Loucy (cell line): ENCODE measurements around the gene CHD9NB.
"Not testable (repeated sequence)": the region's sequence is repeated elsewhere in the genome, so short reads cannot be mapped to it uniquely, and the experiment has no call there.

Experiments
- H2AFZ ChIP-seq: fragments of 200-600 bp; sonication (generic); 2 replicates; pipeline ENCODE4 v1.6.0; 2016; ENCODE audit warnings: antibody characterized with exemption, mild to moderate bottlenecking, low read length, moderate library complexity
- H3F3A ChIP-seq: fragments of 200-600 bp; 2 replicates; pipeline ENCODE4 v1.6.0; 2016; ENCODE audit warnings: antibody characterized with exemption, low read depth, mild to moderate bottlenecking
- H3K27me3 ChIP-seq: fragments of 200-600 bp; sonication (generic); 2 replicates; pipeline ENCODE4 v1.6.1; 2014; ENCODE audit warnings: low read length, mild to moderate bottlenecking; ENCODE audit not compliant: insufficient read depth, poor library complexity, severe bottlenecking
- H3K36me3 ChIP-seq: fragments of 200-600 bp; sonication (generic); 2 replicates; pipeline ENCODE4 v1.6.1; 2016; ENCODE audit warnings: low read length; ENCODE audit not compliant: insufficient read depth
- H3K4me1 ChIP-seq: fragments of 200-600 bp; sonication (generic); 2 replicates; pipeline ENCODE4 v1.5.1; 2014; ENCODE audit warnings: low read length, mild to moderate bottlenecking; ENCODE audit not compliant: insufficient read depth, poor library complexity, severe bottlenecking
- H3K4me2 ChIP-seq: fragments of 200-600 bp; sonication (generic); 2 replicates; pipeline ENCODE4 v1.6.0; 2014; ENCODE audit warnings: antibody characterized with exemption, low read length, low read depth, mild to moderate bottlenecking; ENCODE audit not compliant: poor library complexity, severe bottlenecking
- H3K4me3 ChIP-seq: fragments of 200-600 bp; sonication (generic); 2 replicates; pipeline ENCODE4 v1.5.1; 2014; ENCODE audit warnings: low read length, mild to moderate bottlenecking, mixed read lengths; ENCODE audit not compliant: poor library complexity, severe bottlenecking
- H3K79me2 ChIP-seq: fragments of 200-600 bp; sonication (generic); 2 replicates; pipeline ENCODE4 v1.6.1; 2014; ENCODE audit warnings: low read length; ENCODE audit not compliant: insufficient read depth
- H3K9ac ChIP-seq: fragments of 200-600 bp; sonication (generic); 2 replicates; pipeline ENCODE4 v1.6.0; 2014; ENCODE audit warnings: mild to moderate bottlenecking, low read depth, low read length, moderate library complexity; ENCODE audit not compliant: poor library complexity, severe bottlenecking
- H3K9me2 ChIP-seq: fragments of 200-600 bp; sonication (generic); replicated peaks from 2 replicates; pipeline ENCODE4 v1.6.1; 2016; ENCODE audit warnings: low read depth, low read length, mixed read lengths
- H3K9me3 ChIP-seq: fragments of 200-600 bp; sonication (generic); 2 replicates; pipeline ENCODE4 v1.6.1; 2014; ENCODE audit warnings: mild to moderate bottlenecking, antibody characterized with exemption, low read length, low read depth; ENCODE audit not compliant: insufficient read depth
- H4K20me1 ChIP-seq: fragments of 200-600 bp; sonication (generic); 2 replicates; pipeline ENCODE4 v1.6.0; 2014; ENCODE audit warnings: antibody characterized with exemption, low read length, mild to moderate bottlenecking; ENCODE audit not compliant: insufficient read depth, poor library complexity, severe bottlenecking
- CTCF ChIP-seq: fragments of 200-600 bp; sonication (generic); conservative IDR thresholded peaks from 2 replicates; pipeline ENCODE4 v1.5.1; 2014; ENCODE audit warnings: mild to moderate bottlenecking, antibody characterized with exemption, low read length
- EZH2phosphoT487 ChIP-seq: fragments of 200-600 bp; IDR thresholded peaks from 2 replicates; pipeline ENCODE4 v1.6.1; 2018; ENCODE audit warnings: antibody characterized with exemption, mild to moderate bottlenecking, moderate library complexity, borderline replicate concordance

Gene CHD9NB

GRCh38 chr16:53048139-53048915, 4.4 kb downstream of the CHD9NB start:
- Histone ChIP-seq H3K9ac (no peak overlapping the region), H3F3A (no peaks in the 10 kb centered on the region), H3K4me1 (peaks cover 11% of the 10 kb centered on the region), H3K27me3 (no peaks in the 10 kb centered on the region), H3K79me2 (no peaks in the 10 kb centered on the region), H3K9me2 (no peaks in the 10 kb centered on the region), H3K36me3 (no peaks in the 10 kb centered on the region), H3K4me2 (no peak overlapping the region), H4K20me1 (no peaks in the 10 kb centered on the region), H3K9me3 (no peaks in the 10 kb centered on the region), H2AFZ (no peak overlapping the region), H3K4me3 (no peak overlapping the region)
- TF ChIP-seq EZH2phosphoT487: no peak
- TF ChIP-seq CTCF: no peak

DNA sequence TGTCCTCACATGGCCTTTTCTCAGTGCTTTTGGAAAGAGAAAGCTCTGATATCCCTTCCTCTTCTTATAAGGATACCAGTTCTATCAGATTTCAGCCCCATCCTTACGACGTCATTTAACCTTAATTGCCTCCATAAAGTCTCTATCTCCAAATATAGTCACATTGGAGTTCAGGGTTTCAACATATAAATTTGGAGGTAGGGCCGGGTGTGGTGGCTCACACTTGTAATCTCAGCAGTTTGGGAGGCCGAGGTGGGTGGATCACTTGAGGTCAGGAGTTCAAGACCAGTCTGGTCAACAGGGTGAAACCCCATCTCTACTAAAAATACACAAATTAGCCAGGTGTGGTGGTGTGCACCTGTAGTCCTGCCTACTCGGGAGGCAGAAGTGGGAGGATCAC, 5.2 kb downstream of the CHD9NB start:
- not testable (repeated sequence) for H3F3A ChIP-seq, H3K4me3 ChIP-seq, H2AFZ ChIP-seq, H3K27me3 ChIP-seq, H3K9me2 ChIP-seq, H3K4me2 ChIP-seq, H3K9ac ChIP-seq, H4K20me1 ChIP-seq, H3K36me3 ChIP-seq, H3K9me3 ChIP-seq, H3K79me2 ChIP-seq, H3K4me1 ChIP-seq

- H3K4me2 ChIP-seq: no peak overlapping the region
- no peak overlapping the region for H3K4me3 ChIP-seq
- H4K20me1 ChIP-seq: no peaks in the 10 kb centered on the region
- H3K36me3 ChIP-seq: no peaks in the 10 kb centered on the region
- no peak overlapping the region for H2AFZ ChIP-seq
- H3K4me1 ChIP-seq: peaks cover 10% of the 10 kb centered on the region
- H3K79me2 ChIP-seq: no peaks in the 10 kb centered on the region
- no peaks in the 10 kb centered on the region for H3K27me3 ChIP-seq
- H3K9me3 ChIP-seq: no peaks in the 10 kb centered on the region
- H3K9ac ChIP-seq: no peak overlapping the region
- H3K9me2 ChIP-seq: no peaks in the 10 kb centered on the region
- no peaks in the 10 kb centered on the region for H3F3A ChIP-seq
- TF ChIP-seq EZH2phosphoT487 (no peak), CTCF (no peak)
Measured at GRCh38 chr16:53045341-53046220, 7.1 kb downstream of the CHD9NB start.
